HepG2 (cell line): ENCODE measurements around the gene KRT13. TPM values are rescaled to one million over a fixed set of nuclear protein-coding genes. Genes with fewer than 3 reads are reported as not detected.

Experiments used
- ATAC-seq: fragments of 200-7000 bp; cut with Tn5 transposase; 3 replicates; pipeline ENCODE4 v1.9.1; 2020; ENCODE audit warnings: mild to moderate bottlenecking, moderate library complexity
- BruUV-seq: library from RNA; stranded (reverse); fragments of 400-500 nt; replicated peaks from 2 replicates; lab custom pipeline; 2021; lab: Mats Ljungman, UMichigan
- CTCF ChIA-PET: fragments of 300-600 bp; formaldehyde crosslinking; extraction: SDS; loops from one replicate; lab custom pipeline; 2021; ENCODE audit warnings: low total read pairs, inconsistent platforms, low intra/inter-chr PET ratio; lab: Yijun Ruan, JAX
- POLR2A ChIA-PET: fragments of 350-600 bp; sonication (Branson Sonifier 250); formaldehyde crosslinking; loops from one replicate; lab custom pipeline; 2020; ENCODE audit warnings: antibody characterized with exemption, inconsistent platforms; lab: Yijun Ruan, JAX
- DNase-seq: peaks from one replicate; pipeline ENCODE4 v3.0.0-alpha.2; 2015; ENCODE audit warnings: low spot score
- FAIRE-seq: peaks from 3 replicates; lab custom pipeline; 2011; peaks lifted over from hg19 to GRCh38; lab: Jason Lieb, UNC
- H2AFZ ChIP-seq: one replicate; pipeline ENCODE4 v1.6.1; 2011; ENCODE audit warnings: low read length, inconsistent platforms
- H3K27ac ChIP-seq: fragments of 300-600 bp; 3 replicates; pipeline ENCODE4 v1.8.0; 2011; ENCODE audit warnings: mixed run types, mild to moderate bottlenecking, mixed read lengths, low read length, inconsistent platforms; ENCODE audit not compliant: insufficient read depth; ENCODE audit errors: extremely low read length
- H3K27me3 ChIP-seq, 2 experiments: fragments of 200-600 bp in 1 of 2; 2 replicates in 1 of 2; 3 replicates in 1 of 2; pipeline versions ENCODE4 v1.6.0 to v1.8.0; 2011; ENCODE audit warnings: low read length in 2 of 2, mild to moderate bottlenecking in 2 of 2, moderate library complexity in 2 of 2, inconsistent platforms in 1 of 2; ENCODE audit not compliant: insufficient read depth in 2 of 2, control insufficient read depth in 1 of 2
- H3K36me3 ChIP-seq, 2 experiments: fragments of 200-600 bp in 1 of 2; replicated peaks in 1 of 2; 2 replicates in 1 of 2; 3 replicates in 1 of 2; pipeline versions ENCODE4 v1.5.1 to v1.8.0; 2011; ENCODE audit warnings: low read length in 2 of 2, inconsistent platforms in 1 of 2; ENCODE audit not compliant: insufficient read depth in 2 of 2, control insufficient read depth in 1 of 2
- H3K4me1 ChIP-seq: 2 replicates; pipeline ENCODE4 v1.5.1; 2012; ENCODE audit warnings: low read length, inconsistent platforms; ENCODE audit not compliant: insufficient read depth
- H3K4me2 ChIP-seq: 2 replicates; pipeline ENCODE4 v1.6.0; 2011; ENCODE audit warnings: low read depth, low read length, inconsistent platforms
- H3K4me3 ChIP-seq, 3 experiments: fragments of 200-600 bp in 1 of 3; sonication (generic), shearing (Covaris generic) in 1 of 3; replicated peaks in 1 of 3; 2 replicates each; pipeline ENCODE4 v1.5.1; 2011 to 2016; ENCODE audit warnings: low read length in 3 of 3, inconsistent platforms in 2 of 3, low read depth in 2 of 3, mild to moderate bottlenecking in 2 of 3, control low read depth in 1 of 3, mixed read lengths in 1 of 3; ENCODE audit not compliant: insufficient read depth in 1 of 3
- H3K79me2 ChIP-seq: one replicate; pipeline ENCODE4 v1.6.1; 2011; ENCODE audit warnings: low read length, inconsistent platforms; ENCODE audit not compliant: insufficient read depth
- H3K9ac ChIP-seq: 2 replicates; pipeline ENCODE4 v1.6.0; 2011; ENCODE audit warnings: mild to moderate bottlenecking, low read depth, low read length, inconsistent platforms; ENCODE audit not compliant: insufficient read depth
- H3K9me3 ChIP-seq: 2 replicates; pipeline ENCODE4 v1.5.1; 2012; ENCODE audit warnings: mild to moderate bottlenecking, low read length
- H4K20me1 ChIP-seq: 2 replicates; pipeline ENCODE4 v1.6.0; 2011; ENCODE audit warnings: inconsistent platforms, mild to moderate bottlenecking, low read length, moderate library complexity; ENCODE audit not compliant: insufficient read depth
- CCAR2 ChIP-seq: fragments of 200-400 bp; formaldehyde crosslinking; optimal IDR thresholded peaks from 2 replicates; pipeline ENCODE3; 2018; ENCODE audit warnings: low read depth, mild to moderate bottlenecking, low read length, moderate library complexity
- ELF1 ChIP-seq: sonication (generic); formaldehyde crosslinking; IDR thresholded peaks from 2 replicates; pipeline ENCODE4 v1.4.0; 2020; ENCODE audit warnings: missing genetic modification reagents
- IRF2 ChIP-seq: IDR thresholded peaks from 2 replicates; pipeline ENCODE4 v1.6.1; 2018; ENCODE audit warnings: missing genetic modification reagents, missing compliant biosample characterization
- KAT8 ChIP-seq: IDR thresholded peaks from 2 replicates; pipeline ENCODE4 v1.6.1; 2016; ENCODE audit warnings: missing genetic modification reagents, missing compliant biosample characterization
- MBNL3 ChIP-seq: fragments of 250-450 bp; sonication (Bioruptor Pico); conservative IDR thresholded peaks from 2 replicates; pipeline ENCODE4 v1.8.0; 2022; ENCODE audit warnings: mild to moderate bottlenecking, inconsistent platforms
- MIER2 ChIP-seq: IDR thresholded peaks from 2 replicates; pipeline ENCODE4 v1.6.1; 2016; ENCODE audit warnings: missing biosample characterization, missing genetic modification reagents
- SKI ChIP-seq: fragments of 450-650 bp; IDR thresholded peaks from one replicate; pipeline ENCODE4 v1.6.1; 2018; ENCODE audit warnings: mild to moderate bottlenecking; ENCODE audit not compliant: partially characterized antibody
- TBP ChIP-seq: sonication (generic); formaldehyde crosslinking; IDR thresholded peaks from 2 replicates; pipeline ENCODE4 v1.5.0; 2020; ENCODE audit warnings: missing genetic modification reagents
- TCF12 ChIP-seq, 2 experiments: fragments of 450-650 bp in 1 of 2; sonication (generic) in 1 of 2; formaldehyde crosslinking in 1 of 2; IDR thresholded peaks; 2 replicates each; pipeline versions ENCODE4 v1.6.1 to v1.8.0; 2017 to 2022; ENCODE audit warnings: antibody characterized with exemption in 1 of 2, mild to moderate bottlenecking in 1 of 2, missing genetic modification reagents in 1 of 2, moderate library complexity in 1 of 2
- TRAFD1 ChIP-seq: sonication (generic); formaldehyde crosslinking; IDR thresholded peaks from 2 replicates; pipeline ENCODE4 v1.5.1; 2020; ENCODE audit warnings: missing genetic modification reagents, mild to moderate bottlenecking, borderline replicate concordance
- ZNF512B ChIP-seq: sonication (generic); formaldehyde crosslinking; IDR thresholded peaks from 2 replicates; pipeline ENCODE4 v1.5.1; 2020; ENCODE audit warnings: missing genetic modification reagents, mild to moderate bottlenecking, borderline replicate concordance
- ZNF558 ChIP-seq: sonication (generic); formaldehyde crosslinking; IDR thresholded peaks from 2 replicates; pipeline ENCODE4 v1.9.0; 2022; ENCODE audit warnings: mild to moderate bottlenecking, missing genetic modification reagents, borderline replicate concordance
- ZNF589 ChIP-seq: sonication (generic); formaldehyde crosslinking; conservative IDR thresholded peaks from 2 replicates; pipeline ENCODE4 v1.8.0; 2022; ENCODE audit warnings: mild to moderate bottlenecking, moderate library complexity, missing genetic modification reagents
- ZNF670 ChIP-seq: sonication (generic); formaldehyde crosslinking; IDR thresholded peaks from 2 replicates; pipeline ENCODE4 v1.8.0; 2022; ENCODE audit warnings: mild to moderate bottlenecking, missing genetic modification reagents, borderline replicate concordance
- ZNF746 ChIP-seq: sonication (generic); formaldehyde crosslinking; IDR thresholded peaks from 2 replicates; pipeline ENCODE4 v1.8.0; 2022; ENCODE audit warnings: mild to moderate bottlenecking, missing genetic modification reagents
- WGBS: methylation state at CpG from one replicate; pipeline ENCODE4 v1.1.6; 2017; ENCODE audit warnings: low lambda C conversion rate; 5-methylcytosine and 5-hydroxymethylcytosine counted together
- in situ Hi-C: cut with HindIII; loops from 2 replicates; pipeline ENCODE4 v1.10.0; 2017; ENCODE audit warnings: low pct_unique_long_range_greater_than_20kb; ENCODE audit not compliant: extremely low pct_ligation_motif_present
- intact Hi-C: fragments of 100-400 bp; cut with micrococcal nuclease; formaldehyde crosslinking; loops from one replicate; pipeline ENCODE4 v1.10.0; 2022; ENCODE audit not compliant: unreplicated experiment
- polyA plus RNA-seq, 8 experiments: library from polyadenylated mRNA; depleted of rRNA in 3 of 8; stranded (reverse) in 7 of 8; unstranded in 1 of 8; fragments of >200 nt; fragmentation: Illumina TruSeq in 4 of 8; extraction: Trizol in 4 of 8; gene quantifications; 2 replicates each; pipeline versions ENCODE4 v1.2.1 to v1.2.3, GENCODE V29; 2011 to 2016; ENCODE audit warnings: low read depth in 4 of 8, missing spikeins in 1 of 8, mixed read lengths in 1 of 8; ENCODE audit not compliant: insufficient read depth in 1 of 8
- total RNA-seq, 5 experiments: library from RNA; depleted of rRNA; stranded (reverse); fragments of >200 nt; fragmentation: Illumina TruSeq; extraction: Trizol; gene quantifications; 2 replicates each; pipeline ENCODE4 v1.2.3, GENCODE V29; 2016; ENCODE audit warnings: low read depth in 1 of 5
- TF ChIP-seq, protein P1 (sequence below): sonication (generic); formaldehyde crosslinking; IDR thresholded peaks from 2 replicates; pipeline ENCODE4 v1.4.0; 2020; ENCODE audit warnings: missing genetic modification reagents, borderline replicate concordance

Gene KRT13
- total and polyA plus RNA-seq, 2 of the 13 experiments (the other 11 are each of a cell fraction or from before 2014, with no cell fraction given) = not detected

GRCh38 chr17:41474863-41475262, 30.5 kb downstream of the KRT13 start:
- FAIRE-seq (no peak), ATAC-seq (no peak), DNase-seq (no peak)
- Histone ChIP-seq H3K27me3 (peaks cover 2 to 28% of the 10 kb centered on the region in 2 experiments; a peak in 3 of 5 replicates), H2AFZ (no peak overlapping the region), H3K36me3 (no peaks in the 10 kb centered on the region), H3K9ac (no peak overlapping the region), H3K79me2 (no peaks in the 10 kb centered on the region), H3K4me2 (no peak overlapping the region), H3K4me3 (no peak overlapping the region), H4K20me1 (no peaks in the 10 kb centered on the region), H3K4me1 (no peaks in the 10 kb centered on the region), H3K27ac (no peak overlapping the region), H3K9me3 (no peaks in the 10 kb centered on the region)
- BruUV-seq = no TSS peak
- POLR2A ChIA-PET = no interaction called here
- CTCF ChIA-PET = no interaction called here
- in situ Hi-C loops (no loop called here), intact Hi-C loops (no loop called here)
- WGBS = 2% methylated on average over 8 of the region's 8 CpGs
- TF ChIP-seq CCAR2 (no peak), SKI (no peak), ZNF589 (no peak), MIER2 (CRISPR knock-in tag) (no peak), ZNF558 (CRISPR knock-in tag) (no peak), TCF12 (IDR thresholded peaks at IDR 0.05) (no peak), TCF12 (CRISPR knock-in tag; IDR thresholded peaks at IDR 0.05) (no peak), ZNF670 (CRISPR knock-in tag) (no peak), KAT8 (CRISPR knock-in tag) (no peak), TRAFD1 (no peak), IRF2 (CRISPR knock-in tag) (no peak), ZNF746 (CRISPR knock-in tag) (no peak), MBNL3 (CRISPR knock-in tag) (no peak), ELF1 (CRISPR knock-in tag) (no peak), ZNF512B (no peak), TBP (CRISPR knock-in tag) (no peak)
- TF ChIP-seq, protein P1, sequence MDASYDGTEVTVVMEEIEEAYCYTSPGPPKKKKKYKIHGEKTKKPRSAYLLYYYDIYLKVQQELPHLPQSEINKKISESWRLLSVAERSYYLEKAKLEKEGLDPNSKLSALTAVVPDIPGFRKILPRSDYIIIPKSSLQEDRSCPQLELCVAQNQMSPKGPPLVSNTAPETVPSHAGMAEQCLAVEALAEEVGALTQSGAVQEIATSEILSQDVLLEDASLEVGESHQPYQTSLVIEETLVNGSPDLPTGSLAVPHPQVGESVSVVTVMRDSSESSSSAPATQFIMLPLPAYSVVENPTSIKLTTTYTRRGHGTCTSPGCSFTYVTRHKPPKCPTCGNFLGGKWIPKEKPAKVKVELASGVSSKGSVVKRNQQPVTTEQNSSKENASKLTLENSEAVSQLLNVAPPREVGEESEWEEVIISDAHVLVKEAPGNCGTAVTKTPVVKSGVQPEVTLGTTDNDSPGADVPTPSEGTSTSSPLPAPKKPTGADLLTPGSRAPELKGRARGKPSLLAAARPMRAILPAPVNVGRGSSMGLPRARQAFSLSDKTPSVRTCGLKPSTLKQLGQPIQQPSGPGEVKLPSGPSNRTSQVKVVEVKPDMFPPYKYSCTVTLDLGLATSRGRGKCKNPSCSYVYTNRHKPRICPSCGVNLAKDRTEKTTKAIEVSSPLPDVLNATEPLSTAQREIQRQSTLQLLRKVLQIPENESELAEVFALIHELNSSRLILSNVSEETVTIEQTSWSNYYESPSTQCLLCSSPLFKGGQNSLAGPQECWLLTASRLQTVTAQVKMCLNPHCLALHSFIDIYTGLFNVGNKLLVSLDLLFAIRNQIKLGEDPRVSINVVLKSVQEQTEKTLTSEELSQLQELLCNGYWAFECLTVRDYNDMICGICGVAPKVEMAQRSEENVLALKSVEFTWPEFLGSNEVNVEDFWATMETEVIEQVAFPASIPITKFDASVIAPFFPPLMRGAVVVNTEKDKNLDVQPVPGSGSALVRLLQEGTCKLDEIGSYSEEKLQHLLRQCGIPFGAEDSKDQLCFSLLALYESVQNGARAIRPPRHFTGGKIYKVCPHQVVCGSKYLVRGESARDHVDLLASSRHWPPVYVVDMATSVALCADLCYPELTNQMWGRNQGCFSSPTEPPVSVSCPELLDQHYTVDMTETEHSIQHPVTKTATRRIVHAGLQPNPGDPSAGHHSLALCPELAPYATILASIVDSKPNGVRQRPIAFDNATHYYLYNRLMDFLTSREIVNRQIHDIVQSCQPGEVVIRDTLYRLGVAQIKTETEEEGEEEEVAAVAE = no peak
